HG03064 (cell line): ENCODE results near the gene MYMX.
"Not testable (repeated sequence)": the region's sequence is repeated elsewhere in the genome, so short reads cannot be mapped to it uniquely, and the experiment has no call there.

ENCODE experiments used
- ATAC-seq: cut with Tn5 transposase; IDR thresholded peaks from one replicate; pipeline ENCODE4 v1.9.1; 2021; ENCODE audit warnings: low read depth; ENCODE audit not compliant: unreplicated experiment

MYMX gene

GRCh38 chr6:44229376-44230033 lies 12.8 kb downstream of the MYMX start:
- ATAC-seq: no peak

- ATAC-seq: no peak
Observed at GRCh38 chr6:44230034-44230675, 13.4 kb downstream of the MYMX start.

- not testable (repeated sequence) for ATAC-seq
Observed at GRCh38 chr6:44231426-44231825, 14.7 kb downstream of the MYMX start.

GRCh38 chr6:44232676-44233566 lies 16.2 kb downstream of the MYMX start:
- ATAC-seq: no peak

- ATAC-seq: no peak
Observed at GRCh38 chr6:44233567-44234100, 16.9 kb downstream of the MYMX start.

- no peak for ATAC-seq
Observed at GRCh38 chr6:44234101-44235025, 17.6 kb downstream of the MYMX start.

- no peak for ATAC-seq
Observed at GRCh38 chr6:44235269-44235668, 18.5 kb downstream of the MYMX start.

GRCh38 chr6:44235891-44236516 lies 19.3 kb downstream of the MYMX start:
- ATAC-seq: no peak

GRCh38 chr6:44237021-44237812 lies 20.5 kb downstream of the MYMX start:
- ATAC-seq: no peak

GRCh38 chr6:44237813-44238433 lies 21.2 kb downstream of the MYMX start:
- ATAC-seq: no peak

- ATAC-seq: no peak
Observed at GRCh38 chr6:44238687-44239350, 22.1 kb downstream of the MYMX start.

- no peak for ATAC-seq
Observed at GRCh38 chr6:44243345-44243744, 26.6 kb downstream of the MYMX start.

- ATAC-seq: no peak
Observed at GRCh38 chr6:44245391-44245911, 28.7 kb downstream of the MYMX start.

- peak; percentile 38 for ATAC-seq
Observed at GRCh38 chr6:44245912-44246662, 29.4 kb downstream of the MYMX start.

- ATAC-seq: peak; percentile 50
Observed at GRCh38 chr6:44246663-44247337, 30.1 kb downstream of the MYMX start, which contains the start of gene HSP90AB1. HSP90AB1 (plus strand) TSS chr6:44247101; CDS start chr6:44248630, 1,529 bp downstream.
